ENCODE measurements around the gene SNX2.

DNA sequence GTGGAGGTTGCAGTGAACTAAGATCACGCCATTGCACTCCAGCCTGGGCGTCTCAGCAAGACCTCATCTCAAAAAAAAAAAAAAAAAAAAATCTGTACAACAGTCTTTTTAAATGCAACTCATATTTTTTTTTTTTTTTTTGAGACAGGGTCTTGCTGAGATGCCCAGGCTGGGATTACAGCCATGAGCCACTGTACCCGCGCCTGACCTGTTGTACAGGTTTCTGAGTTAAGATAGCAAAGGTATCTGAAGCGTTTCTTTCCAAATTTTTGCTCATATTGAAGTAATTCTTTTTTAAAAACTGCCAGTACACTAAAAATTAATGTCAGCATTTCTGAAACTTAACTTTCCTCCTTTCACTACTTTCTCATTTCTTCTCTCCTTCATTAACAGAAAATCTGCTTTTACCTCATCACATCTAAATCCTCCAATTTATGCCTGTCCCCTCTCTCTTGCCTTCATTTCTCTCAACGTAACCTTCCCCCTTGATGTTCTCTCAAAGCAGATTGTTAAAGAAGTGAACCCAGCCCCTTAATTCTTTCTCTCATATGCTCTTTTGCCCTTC, 67.2 kb downstream of the SNX2 start:
- TF ChIP-seq, protein P1, sequence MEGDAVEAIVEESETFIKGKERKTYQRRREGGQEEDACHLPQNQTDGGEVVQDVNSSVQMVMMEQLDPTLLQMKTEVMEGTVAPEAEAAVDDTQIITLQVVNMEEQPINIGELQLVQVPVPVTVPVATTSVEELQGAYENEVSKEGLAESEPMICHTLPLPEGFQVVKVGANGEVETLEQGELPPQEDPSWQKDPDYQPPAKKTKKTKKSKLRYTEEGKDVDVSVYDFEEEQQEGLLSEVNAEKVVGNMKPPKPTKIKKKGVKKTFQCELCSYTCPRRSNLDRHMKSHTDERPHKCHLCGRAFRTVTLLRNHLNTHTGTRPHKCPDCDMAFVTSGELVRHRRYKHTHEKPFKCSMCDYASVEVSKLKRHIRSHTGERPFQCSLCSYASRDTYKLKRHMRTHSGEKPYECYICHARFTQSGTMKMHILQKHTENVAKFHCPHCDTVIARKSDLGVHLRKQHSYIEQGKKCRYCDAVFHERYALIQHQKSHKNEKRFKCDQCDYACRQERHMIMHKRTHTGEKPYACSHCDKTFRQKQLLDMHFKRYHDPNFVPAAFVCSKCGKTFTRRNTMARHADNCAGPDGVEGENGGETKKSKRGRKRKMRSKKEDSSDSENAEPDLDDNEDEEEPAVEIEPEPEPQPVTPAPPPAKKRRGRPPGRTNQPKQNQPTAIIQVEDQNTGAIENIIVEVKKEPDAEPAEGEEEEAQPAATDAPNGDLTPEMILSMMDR (conservative IDR thresholded peaks at IDR 0.05): no peak
- TF ChIP-seq ZFX (IDR thresholded peaks at IDR 0.05): no peak

All from C4-2B (cell line).